GM11168 (cell line): ENCODE measurements around the gene MPRIP.
"Not testable (repeated sequence)": the region's sequence is repeated elsewhere in the genome, so short reads cannot be mapped to it uniquely, and the experiment has no call there.

Experiments used
- in situ Hi-C: fragments of 300-500 bp; cut with MboI; formaldehyde crosslinking; loops from one replicate; pipeline ENCODE4 v1.12.0; 2022; ENCODE audit warnings: low sequenced_read_pairs; ENCODE audit not compliant: unreplicated experiment

Gene MPRIP

GRCh38 chr17:17154556-17154955 lies 112.3 kb downstream of the MPRIP start:
- in situ Hi-C loops = no loop called here

- in situ Hi-C loops = no loop called here
These were observed 112.7 kb downstream of the MPRIP start for GRCh38 chr17:17154981-17155380.

GRCh38 chr17:17155568-17155967 lies 113.3 kb downstream of the MPRIP start:
- in situ Hi-C loops = no loop called here

GRCh38 chr17:17156107-17156506 lies 113.8 kb downstream of the MPRIP start:
- in situ Hi-C loops = no loop called here

GRCh38 chr17:17156511-17156910 lies 114.3 kb downstream of the MPRIP start:
- in situ Hi-C loops = no loop called here

- in situ Hi-C loops = no loop called here
These were observed 114.8 kb downstream of the MPRIP start for GRCh38 chr17:17157041-17157440.

GRCh38 chr17:17158506-17158905 lies 116.2 kb downstream of the MPRIP start:
- in situ Hi-C loops = not testable (repeated sequence)

- in situ Hi-C loops = no loop called here
These were observed 117.3 kb downstream of the MPRIP start for GRCh38 chr17:17159571-17159970.

GRCh38 chr17:17161121-17161520 lies 118.9 kb downstream of the MPRIP start:
- in situ Hi-C loops = no loop called here

- in situ Hi-C loops = no loop called here
These were observed 119.5 kb downstream of the MPRIP start for GRCh38 chr17:17161759-17162158.

- in situ Hi-C loops = no loop called here
These were observed 121.9 kb downstream of the MPRIP start for GRCh38 chr17:17164156-17164555.

- in situ Hi-C loops = no loop called here
These were observed 122.4 kb downstream of the MPRIP start for GRCh38 chr17:17164676-17165075.

- in situ Hi-C loops = no loop called here
These were observed 123.5 kb downstream of the MPRIP start for GRCh38 chr17:17165666-17166308.

GRCh38 chr17:17166446-17166845 lies 124.2 kb downstream of the MPRIP start:
- in situ Hi-C loops = no loop called here

- in situ Hi-C loops = no loop called here
These were observed 125.1 kb downstream of the MPRIP start for GRCh38 chr17:17167356-17167755.

- in situ Hi-C loops = no loop called here
These were observed 125.7 kb downstream of the MPRIP start for GRCh38 chr17:17167986-17168385.

GRCh38 chr17:17168401-17168800 lies 126.1 kb downstream of the MPRIP start:
- in situ Hi-C loops = no loop called here

- in situ Hi-C loops = no loop called here
These were observed 127.1 kb downstream of the MPRIP start for GRCh38 chr17:17169396-17169795.

GRCh38 chr17:17170346-17170985 lies 128.2 kb downstream of the MPRIP start:
- in situ Hi-C loops = no loop called here

GRCh38 chr17:17171186-17171585 lies 128.9 kb downstream of the MPRIP start:
- in situ Hi-C loops = no loop called here

- in situ Hi-C loops = no loop called here
These were observed 130.0 kb downstream of the MPRIP start for GRCh38 chr17:17172001-17172939.
